ENCODE data around the gene AP3D1.
A peak's percentile ranks its signal among the peaks of the same experiment; 100 is the strongest.
"Not testable (repeated sequence)": the region's sequence is repeated elsewhere in the genome, so short reads cannot be mapped to it uniquely, and the experiment has no call there.

AP3D1 gene

DNA sequence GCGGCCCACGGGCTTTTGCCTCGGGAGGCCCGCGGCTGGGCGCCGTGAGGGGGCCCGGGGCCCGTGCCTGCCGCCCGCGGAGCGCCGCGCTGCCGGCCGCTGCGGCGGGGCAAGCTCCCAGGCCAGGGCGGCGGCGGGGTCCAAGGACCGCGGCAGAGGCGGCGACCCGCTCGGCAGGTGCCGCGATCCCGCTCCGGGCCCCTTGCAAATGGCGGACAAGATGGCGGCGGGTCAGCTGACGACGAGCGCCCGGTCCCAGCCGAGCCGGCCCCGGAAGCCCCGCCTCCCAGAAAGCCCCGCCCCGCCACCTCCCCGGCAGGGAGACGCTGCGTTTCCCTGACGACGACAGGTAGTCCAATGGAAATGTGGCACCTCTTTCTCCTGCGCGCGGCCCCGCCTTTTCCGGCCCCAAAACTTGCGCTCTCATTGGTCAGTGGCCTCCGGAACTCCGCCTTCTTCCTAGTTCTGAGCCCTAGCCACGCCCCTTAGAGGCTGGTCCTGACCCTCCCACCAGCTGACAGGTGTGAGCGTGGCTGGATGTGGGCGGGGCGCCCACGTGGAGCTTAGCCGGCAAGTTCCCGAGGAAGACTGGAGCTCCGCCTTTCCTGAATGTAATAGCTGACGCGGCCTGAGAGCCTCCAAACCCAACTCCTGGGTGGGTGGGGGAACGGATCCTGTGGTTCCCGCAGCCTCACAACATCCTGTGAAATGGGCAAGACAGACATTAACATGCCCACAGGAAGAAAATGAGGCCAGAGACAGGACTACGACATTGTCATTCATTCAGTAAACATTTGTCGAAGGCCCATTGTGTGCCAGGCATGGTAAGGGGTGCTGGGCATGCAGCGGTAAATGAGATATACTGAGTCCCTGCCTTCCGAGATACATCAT, at the start of gene AP3D1:
TSS of gene AP3D1 (minus strand) at position 228 of the 891 bp plus-strand sequence. CDS start 232 bp downstream, outside the sequence.
- TF ChIP-seq POLR2A (IDR thresholded peaks at IDR 0.05; ENCODE audit: extremely low read depth, insufficient read length) (peak; percentile 22), MYC (IDR thresholded peaks at IDR 0.05; ENCODE audit: low read depth, low read length) (peak; percentile 61), CTCF (IDR thresholded peaks at IDR 0.05; ENCODE audit: low read depth, low read length) (no peak)
- TF ChIP-seq, protein P1, sequence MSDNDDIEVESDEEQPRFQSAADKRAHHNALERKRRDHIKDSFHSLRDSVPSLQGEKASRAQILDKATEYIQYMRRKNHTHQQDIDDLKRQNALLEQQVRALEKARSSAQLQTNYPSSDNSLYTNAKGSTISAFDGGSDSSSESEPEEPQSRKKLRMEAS (IDR thresholded peaks at IDR 0.05; ENCODE audit: low read depth, low read length), result peak; percentile 98
- peak within 1 kb of the TSS; percentile 73 for H3K4me3 ChIP-seq (ENCODE audit: low read depth, low read length)
- peak; percentile 97 for DNase-seq (ENCODE audit: low read depth)

- H3K4me3 ChIP-seq (ENCODE audit: low read depth, low read length); DNase-seq (ENCODE audit: low read depth): not testable (repeated sequence)
Measured at GRCh38 chr19:2200624-2201294, 49.4 kb upstream of the AP3D1 start.

- H3K4me3 ChIP-seq (ENCODE audit: low read depth, low read length), result no peak overlapping the region
- no peak for DNase-seq (ENCODE audit: low read depth)
- TF ChIP-seq CTCF (IDR thresholded peaks at IDR 0.05; ENCODE audit: low read depth, low read length), result no peak
- TF ChIP-seq MYC (IDR thresholded peaks at IDR 0.05; ENCODE audit: low read depth, low read length), result no peak
- TF ChIP-seq, protein P1 (IDR thresholded peaks at IDR 0.05; ENCODE audit: low read depth, low read length), result no peak
- TF ChIP-seq POLR2A (IDR thresholded peaks at IDR 0.05; ENCODE audit: extremely low read depth, insufficient read length), result no peak
Measured at GRCh38 chr19:2199861-2200623, 48.7 kb upstream of the AP3D1 start.

DNA sequence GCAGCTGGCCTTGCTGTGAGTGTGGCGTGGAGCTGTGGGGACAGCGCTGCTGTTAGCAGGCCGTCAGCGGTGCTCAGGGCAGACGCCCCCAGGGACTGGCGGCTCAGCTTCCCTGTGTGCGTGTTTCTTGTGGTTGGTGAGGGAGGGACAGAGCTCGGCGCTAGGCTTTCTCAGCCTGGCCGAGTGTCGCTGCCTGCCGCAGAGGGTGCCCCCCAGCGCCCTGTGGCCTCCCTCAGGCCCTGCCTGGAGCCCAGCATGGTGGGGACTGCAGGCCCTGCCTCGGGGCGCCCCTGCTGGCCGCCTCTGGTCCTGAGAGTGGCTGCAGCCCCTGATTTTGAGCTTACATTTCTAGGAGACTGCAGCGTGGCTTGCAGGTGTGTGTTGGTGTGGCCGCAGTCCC, 47.8 kb upstream of the AP3D1 start:
- H3K4me3 ChIP-seq (ENCODE audit: low read depth, low read length), result no peak overlapping the region
- DNase-seq (ENCODE audit: low read depth), result peak; percentile 65
- TF ChIP-seq MYC (IDR thresholded peaks at IDR 0.05; ENCODE audit: low read depth, low read length) (no peak), CTCF (IDR thresholded peaks at IDR 0.05; ENCODE audit: low read depth, low read length) (peak; percentile 28), POLR2A (IDR thresholded peaks at IDR 0.05; ENCODE audit: extremely low read depth, insufficient read length) (no peak)
- TF ChIP-seq, protein P1 (IDR thresholded peaks at IDR 0.05; ENCODE audit: low read depth, low read length), result no peak

DNA sequence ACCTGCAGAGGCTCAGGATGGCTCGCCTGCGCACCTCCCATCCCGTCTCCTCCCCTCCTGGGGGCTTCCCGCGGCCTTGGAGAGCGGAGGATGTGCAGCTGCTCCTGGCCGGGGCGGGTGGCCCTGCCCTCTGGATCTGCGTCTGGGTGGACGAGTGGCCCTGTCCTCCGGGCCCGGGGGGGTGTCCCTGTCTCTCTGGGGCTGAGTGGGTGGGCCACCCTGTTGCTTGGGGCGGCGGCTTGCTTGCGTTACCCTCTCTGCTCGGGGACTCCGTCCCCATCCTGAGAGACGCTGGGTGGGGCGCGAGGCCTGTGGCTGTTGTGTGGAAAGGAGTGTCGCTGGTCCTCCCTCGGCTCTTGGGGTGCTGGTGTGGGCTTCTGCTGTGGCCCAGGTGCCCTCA, 47.0 kb upstream of the AP3D1 start:
- TF ChIP-seq MYC (IDR thresholded peaks at IDR 0.05; ENCODE audit: low read depth, low read length), result no peak
- TF ChIP-seq, protein P1 (IDR thresholded peaks at IDR 0.05; ENCODE audit: low read depth, low read length), result no peak
- TF ChIP-seq CTCF (IDR thresholded peaks at IDR 0.05; ENCODE audit: low read depth, low read length), result no peak
- TF ChIP-seq POLR2A (IDR thresholded peaks at IDR 0.05; ENCODE audit: extremely low read depth, insufficient read length), result no peak
- DNase-seq (ENCODE audit: low read depth), result no peak
- H3K4me3 ChIP-seq (ENCODE audit: low read depth, low read length), result no peak overlapping the region
